GM23338 (cell line): Measurements from ENCODE around the gene NLK. TPM values are rescaled to one million over a fixed set of nuclear protein-coding genes. Genes with fewer than 3 reads are reported as not detected.

Experiments
- ATAC-seq: fragments of 200-7000 bp; cut with Tn5 transposase; 3 replicates; pipeline ENCODE4 v1.9.1; 2020
- DNase-seq: peaks from one replicate; pipeline ENCODE4 v3.0.0-alpha.2; 2015; ENCODE audit warnings: low spot score
- H2AFZ ChIP-seq: fragments of 200-600 bp; sonication (generic); 2 replicates; pipeline ENCODE4 v1.8.0; 2016; ENCODE audit warnings: antibody characterized with exemption, mild to moderate bottlenecking, moderate library complexity
- H3F3A ChIP-seq: fragments of 200-600 bp; sonication (generic); replicated peaks from 2 replicates; pipeline ENCODE4 v1.8.0; 2017; ENCODE audit warnings: antibody characterized with exemption, mixed run types, low read depth
- H3K27ac ChIP-seq: fragments of 200-600 bp; sonication (generic); 2 replicates; pipeline ENCODE4 v1.6.1; 2016; ENCODE audit warnings: low read depth
- H3K27me3 ChIP-seq: fragments of 200-600 bp; sonication (generic); 2 replicates; pipeline ENCODE4 v1.8.0; 2016; ENCODE audit warnings: mild to moderate bottlenecking, mixed run types, moderate library complexity; ENCODE audit not compliant: insufficient read depth
- H3K36me3 ChIP-seq: fragments of 200-600 bp; sonication (generic); 2 replicates; pipeline ENCODE4 v1.8.0; 2016; ENCODE audit warnings: mild to moderate bottlenecking; ENCODE audit not compliant: insufficient read depth
- H3K4me1 ChIP-seq: fragments of 200-600 bp; sonication (generic); 2 replicates; pipeline ENCODE4 v1.8.0; 2016; ENCODE audit warnings: mild to moderate bottlenecking, moderate library complexity; ENCODE audit not compliant: insufficient read depth
- H3K4me2 ChIP-seq: fragments of 200-600 bp; sonication (generic); 2 replicates; pipeline ENCODE4 v1.7.1; 2017; ENCODE audit warnings: mixed run types
- H3K4me3 ChIP-seq: fragments of 200-600 bp; sonication (generic); 2 replicates; pipeline ENCODE4 v1.6.1; 2016; ENCODE audit warnings: mixed run types
- H3K79me2 ChIP-seq: fragments of 200-600 bp; sonication (generic); replicated peaks from 2 replicates; pipeline ENCODE4 v1.8.0; 2017; ENCODE audit warnings: mild to moderate bottlenecking; ENCODE audit not compliant: insufficient read depth
- H3K9me2 ChIP-seq: fragments of 200-600 bp; sonication (generic); 2 replicates; pipeline ENCODE4 v1.8.0; 2017; ENCODE audit not compliant: insufficient read depth
- H4K20me1 ChIP-seq: fragments of 200-600 bp; sonication (generic); replicated peaks from 2 replicates; pipeline ENCODE4 v1.8.0; 2017; ENCODE audit warnings: mild to moderate bottlenecking; ENCODE audit not compliant: insufficient read depth
- H3K27ac Mint-ChIP-seq: 2 replicates; pipeline ENCODE4 v1.8.0; 2020; ENCODE audit warnings: inconsistent platforms, mild to moderate bottlenecking, moderate library complexity, mixed read lengths
- H3K27me3 Mint-ChIP-seq: 3 replicates; pipeline ENCODE4 v1.8.0; 2022; ENCODE audit warnings: low read depth, mild to moderate bottlenecking, moderate library complexity, mixed read lengths, inconsistent platforms; ENCODE audit not compliant: insufficient read depth, poor library complexity
- H3K36me3 Mint-ChIP-seq: 3 replicates; pipeline ENCODE4 v1.8.0; 2021; ENCODE audit warnings: low read depth, mild to moderate bottlenecking, inconsistent platforms, moderate library complexity, mixed read lengths
- H3K4me1 Mint-ChIP-seq: 3 replicates; pipeline ENCODE4 v1.8.0; 2020; ENCODE audit warnings: mild to moderate bottlenecking, inconsistent platforms, mixed read lengths
- H3K4me3 Mint-ChIP-seq: 3 replicates; pipeline ENCODE4 v1.8.0; 2021; ENCODE audit warnings: moderate library complexity, mild to moderate bottlenecking, inconsistent platforms, mixed read lengths
- H3K9me3 Mint-ChIP-seq: 3 replicates; pipeline ENCODE4 v1.8.0; 2020; ENCODE audit warnings: moderate library complexity, mild to moderate bottlenecking, inconsistent platforms, mixed read lengths
- CREB1 ChIP-seq: fragments of 250-450 bp; sonication (Bioruptor Pico); IDR thresholded peaks from 2 replicates; pipeline ENCODE4 v1.5.0; 2020; ENCODE audit warnings: low read depth, mild to moderate bottlenecking, moderate library complexity
- CTCF ChIP-seq, 2 experiments: fragments of 200-600 bp in 1 of 2; sonication (generic) in 1 of 2; conservative IDR thresholded peaks; 2 replicates each; pipeline versions ENCODE4 v1.5.1 to v1.6.1; 2016 to 2017; ENCODE audit warnings: antibody characterized with exemption in 2 of 2, low read depth in 2 of 2, mild to moderate bottlenecking in 2 of 2, moderate library complexity in 1 of 2
- ETS1 ChIP-seq: IDR thresholded peaks from 2 replicates; pipeline ENCODE4 v1.6.1; 2016; ENCODE audit warnings: antibody characterized with exemption
- EZH2 ChIP-seq: fragments of 200-600 bp; sonication (generic); IDR thresholded peaks from one replicate; pipeline ENCODE4 v1.8.0; 2017; ENCODE audit warnings: antibody characterized with exemption, mild to moderate bottlenecking, low read depth; ENCODE audit not compliant: unreplicated experiment
- EZH2phosphoT487 ChIP-seq: fragments of 200-600 bp; sonication (generic); IDR thresholded peaks from one replicate; pipeline ENCODE4 v1.8.1; 2018; ENCODE audit warnings: antibody characterized with exemption; ENCODE audit not compliant: unreplicated experiment
- JUNB ChIP-seq: IDR thresholded peaks from one replicate; pipeline ENCODE4 v1.6.1; 2016; ENCODE audit warnings: antibody characterized with exemption; ENCODE audit not compliant: unreplicated experiment
- NANOG ChIP-seq: IDR thresholded peaks from 2 replicates; pipeline ENCODE4 v1.6.1; 2016; ENCODE audit warnings: antibody characterized with exemption, borderline replicate concordance
- POLR2AphosphoS5 ChIP-seq: IDR thresholded peaks from 2 replicates; pipeline ENCODE4 v1.6.1; 2016; ENCODE audit warnings: antibody characterized with exemption, low read depth
- STAT1 ChIP-seq: IDR thresholded peaks from one replicate; pipeline ENCODE4 v1.6.1; 2016; ENCODE audit warnings: antibody characterized with exemption; ENCODE audit not compliant: unreplicated experiment
- ZNF114 ChIP-seq: fragments of 250-450 bp; sonication (Bioruptor Pico); IDR thresholded peaks from 2 replicates; pipeline ENCODE4 v1.5.0; 2020; ENCODE audit warnings: mild to moderate bottlenecking, moderate library complexity
- ZNF331 ChIP-seq: fragments of 250-450 bp; sonication (Bioruptor Pico); IDR thresholded peaks from 2 replicates; pipeline ENCODE4 v1.5.0; 2020; ENCODE audit warnings: low read depth, mild to moderate bottlenecking, moderate library complexity
- polyA plus RNA-seq: library from polyadenylated mRNA; unstranded; fragments of >200 nt; fragmentation: Nextera tagmentation; extraction: Ambion mirVana; gene quantifications from 2 replicates; pipeline ENCODE4 v1.2.1, GENCODE V29; 2016
- total RNA-seq: library from RNA; depleted of rRNA; stranded (reverse); fragments of >200 nt; shearing (Covaris generic); gene quantifications from 2 replicates; pipeline ENCODE4 v1.2.3, GENCODE V29; 2014
- TF ChIP-seq, protein P1 (sequence below): fragments of 250-450 bp; sonication (Bioruptor Pico); IDR thresholded peaks from 2 replicates; pipeline ENCODE4 v1.5.0; 2020; ENCODE audit warnings: mild to moderate bottlenecking, moderate library complexity
- TF ChIP-seq, protein P2 (sequence below): IDR thresholded peaks from one replicate; pipeline ENCODE4 v1.6.1; 2018; ENCODE audit warnings: antibody characterized with exemption; ENCODE audit not compliant: unreplicated experiment

Gene NLK
- total and polyA plus RNA-seq, 2 experiments from 2014 or later = 34.7 to 78.5 TPM

GRCh38 chr17:27994586-27994985 is 47.9 kb upstream of the NLK start:
- Mint-ChIP-seq H3K9me3 (no peaks in the 10 kb centered on the region), H3K4me3 (no peak overlapping the region), H3K4me1 (peaks cover 17% of the 10 kb centered on the region), H3K27ac (no peak overlapping the region), H3K27me3 (peaks cover 2% of the 10 kb centered on the region), H3K36me3 (no peaks in the 10 kb centered on the region)
- Histone ChIP-seq H2AFZ (no peak overlapping the region), H3K4me1 (peaks cover 9% of the 10 kb centered on the region; the same call in 1 of the 2 replicates), H4K20me1 (no peaks in the 10 kb centered on the region), H3K79me2 (no peaks in the 10 kb centered on the region), H3F3A (no peaks in the 10 kb centered on the region), H3K36me3 (no peaks in the 10 kb centered on the region), H3K27me3 (no peaks in the 10 kb centered on the region), H3K27ac (no peak overlapping the region), H3K4me2 (no peak overlapping the region; the same call in 1 of the 2 replicates), H3K9me2 (peaks cover 25% of the 10 kb centered on the region), H3K4me3 (no peak overlapping the region)
- ATAC-seq (peak; percentile 32; the same call in 1 of the 3 replicates), DNase-seq (no peak)
- TF ChIP-seq, protein P1, sequence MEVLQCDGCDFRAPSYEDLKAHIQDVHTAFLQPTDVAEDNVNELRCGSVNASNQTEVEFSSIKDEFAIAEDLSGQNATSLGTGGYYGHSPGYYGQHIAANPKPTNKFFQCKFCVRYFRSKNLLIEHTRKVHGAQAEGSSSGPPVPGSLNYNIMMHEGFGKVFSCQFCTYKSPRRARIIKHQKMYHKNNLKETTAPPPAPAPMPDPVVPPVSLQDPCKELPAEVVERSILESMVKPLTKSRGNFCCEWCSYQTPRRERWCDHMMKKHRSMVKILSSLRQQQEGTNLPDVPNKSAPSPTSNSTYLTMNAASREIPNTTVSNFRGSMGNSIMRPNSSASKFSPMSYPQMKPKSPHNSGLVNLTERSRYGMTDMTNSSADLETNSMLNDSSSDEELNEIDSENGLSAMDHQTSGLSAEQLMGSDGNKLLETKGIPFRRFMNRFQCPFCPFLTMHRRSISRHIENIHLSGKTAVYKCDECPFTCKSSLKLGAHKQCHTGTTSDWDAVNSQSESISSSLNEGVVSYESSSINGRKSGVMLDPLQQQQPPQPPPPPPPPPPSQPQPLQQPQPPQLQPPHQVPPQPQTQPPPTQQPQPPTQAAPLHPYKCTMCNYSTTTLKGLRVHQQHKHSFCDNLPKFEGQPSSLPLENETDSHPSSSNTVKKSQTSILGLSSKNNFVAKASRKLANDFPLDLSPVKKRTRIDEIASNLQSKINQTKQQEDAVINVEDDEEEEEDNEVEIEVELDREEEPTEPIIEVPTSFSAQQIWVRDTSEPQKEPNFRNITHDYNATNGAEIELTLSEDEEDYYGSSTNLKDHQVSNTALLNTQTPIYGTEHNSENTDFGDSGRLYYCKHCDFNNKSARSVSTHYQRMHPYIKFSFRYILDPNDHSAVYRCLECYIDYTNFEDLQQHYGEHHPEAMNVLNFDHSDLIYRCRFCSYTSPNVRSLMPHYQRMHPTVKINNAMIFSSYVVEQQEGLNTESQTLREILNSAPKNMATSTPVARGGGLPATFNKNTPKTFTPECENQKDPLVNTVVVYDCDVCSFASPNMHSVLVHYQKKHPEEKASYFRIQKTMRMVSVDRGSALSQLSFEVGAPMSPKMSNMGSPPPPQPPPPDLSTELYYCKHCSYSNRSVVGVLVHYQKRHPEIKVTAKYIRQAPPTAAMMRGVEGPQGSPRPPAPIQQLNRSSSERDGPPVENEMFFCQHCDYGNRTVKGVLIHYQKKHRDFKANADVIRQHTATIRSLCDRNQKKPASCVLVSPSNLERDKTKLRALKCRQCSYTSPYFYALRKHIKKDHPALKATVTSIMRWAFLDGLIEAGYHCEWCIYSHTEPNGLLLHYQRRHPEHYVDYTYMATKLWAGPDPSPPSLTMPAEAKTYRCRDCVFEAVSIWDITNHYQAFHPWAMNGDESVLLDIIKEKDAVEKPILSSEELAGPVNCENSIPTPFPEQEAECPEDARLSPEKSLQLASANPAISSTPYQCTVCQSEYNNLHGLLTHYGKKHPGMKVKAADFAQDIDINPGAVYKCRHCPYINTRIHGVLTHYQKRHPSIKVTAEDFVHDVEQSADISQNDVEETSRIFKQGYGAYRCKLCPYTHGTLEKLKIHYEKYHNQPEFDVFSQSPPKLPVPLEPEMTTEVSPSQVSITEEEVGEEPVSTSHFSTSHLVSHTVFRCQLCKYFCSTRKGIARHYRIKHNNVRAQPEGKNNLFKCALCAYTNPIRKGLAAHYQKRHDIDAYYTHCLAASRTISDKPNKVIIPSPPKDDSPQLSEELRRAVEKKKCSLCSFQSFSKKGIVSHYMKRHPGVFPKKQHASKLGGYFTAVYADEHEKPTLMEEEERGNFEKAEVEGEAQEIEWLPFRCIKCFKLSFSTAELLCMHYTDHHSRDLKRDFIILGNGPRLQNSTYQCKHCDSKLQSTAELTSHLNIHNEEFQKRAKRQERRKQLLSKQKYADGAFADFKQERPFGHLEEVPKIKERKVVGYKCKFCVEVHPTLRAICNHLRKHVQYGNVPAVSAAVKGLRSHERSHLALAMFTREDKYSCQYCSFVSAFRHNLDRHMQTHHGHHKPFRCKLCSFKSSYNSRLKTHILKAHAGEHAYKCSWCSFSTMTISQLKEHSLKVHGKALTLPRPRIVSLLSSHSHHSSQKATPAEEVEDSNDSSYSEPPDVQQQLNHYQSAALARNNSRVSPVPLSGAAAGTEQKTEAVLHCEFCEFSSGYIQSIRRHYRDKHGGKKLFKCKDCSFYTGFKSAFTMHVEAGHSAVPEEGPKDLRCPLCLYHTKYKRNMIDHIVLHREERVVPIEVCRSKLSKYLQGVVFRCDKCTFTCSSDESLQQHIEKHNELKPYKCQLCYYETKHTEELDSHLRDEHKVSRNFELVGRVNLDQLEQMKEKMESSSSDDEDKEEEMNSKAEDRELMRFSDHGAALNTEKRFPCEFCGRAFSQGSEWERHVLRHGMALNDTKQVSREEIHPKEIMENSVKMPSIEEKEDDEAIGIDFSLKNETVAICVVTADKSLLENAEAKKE (CRISPR knock-in tag) = no peak
- TF ChIP-seq CTCF (conservative IDR thresholded peaks at IDR 0.05; ENCODE audit: low read depth in 2 of 2) = no peak
- no peak for TF ChIP-seq JUNB
- TF ChIP-seq STAT1 = no peak
- no peak for TF ChIP-seq POLR2AphosphoS5
- no peak for TF ChIP-seq ZNF114 (CRISPR knock-in tag)
- no peak for TF ChIP-seq EZH2phosphoT487
- TF ChIP-seq CREB1 (CRISPR knock-in tag) = no peak
- TF ChIP-seq, protein P2, sequence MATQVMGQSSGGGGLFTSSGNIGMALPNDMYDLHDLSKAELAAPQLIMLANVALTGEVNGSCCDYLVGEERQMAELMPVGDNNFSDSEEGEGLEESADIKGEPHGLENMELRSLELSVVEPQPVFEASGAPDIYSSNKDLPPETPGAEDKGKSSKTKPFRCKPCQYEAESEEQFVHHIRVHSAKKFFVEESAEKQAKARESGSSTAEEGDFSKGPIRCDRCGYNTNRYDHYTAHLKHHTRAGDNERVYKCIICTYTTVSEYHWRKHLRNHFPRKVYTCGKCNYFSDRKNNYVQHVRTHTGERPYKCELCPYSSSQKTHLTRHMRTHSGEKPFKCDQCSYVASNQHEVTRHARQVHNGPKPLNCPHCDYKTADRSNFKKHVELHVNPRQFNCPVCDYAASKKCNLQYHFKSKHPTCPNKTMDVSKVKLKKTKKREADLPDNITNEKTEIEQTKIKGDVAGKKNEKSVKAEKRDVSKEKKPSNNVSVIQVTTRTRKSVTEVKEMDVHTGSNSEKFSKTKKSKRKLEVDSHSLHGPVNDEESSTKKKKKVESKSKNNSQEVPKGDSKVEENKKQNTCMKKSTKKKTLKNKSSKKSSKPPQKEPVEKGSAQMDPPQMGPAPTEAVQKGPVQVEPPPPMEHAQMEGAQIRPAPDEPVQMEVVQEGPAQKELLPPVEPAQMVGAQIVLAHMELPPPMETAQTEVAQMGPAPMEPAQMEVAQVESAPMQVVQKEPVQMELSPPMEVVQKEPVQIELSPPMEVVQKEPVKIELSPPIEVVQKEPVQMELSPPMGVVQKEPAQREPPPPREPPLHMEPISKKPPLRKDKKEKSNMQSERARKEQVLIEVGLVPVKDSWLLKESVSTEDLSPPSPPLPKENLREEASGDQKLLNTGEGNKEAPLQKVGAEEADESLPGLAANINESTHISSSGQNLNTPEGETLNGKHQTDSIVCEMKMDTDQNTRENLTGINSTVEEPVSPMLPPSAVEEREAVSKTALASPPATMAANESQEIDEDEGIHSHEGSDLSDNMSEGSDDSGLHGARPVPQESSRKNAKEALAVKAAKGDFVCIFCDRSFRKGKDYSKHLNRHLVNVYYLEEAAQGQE = no peak
- no peak for TF ChIP-seq ETS1
- no peak for TF ChIP-seq EZH2
- no peak for TF ChIP-seq ZNF331 (CRISPR knock-in tag)
- no peak for TF ChIP-seq NANOG
